ENCODE results near the gene PNPLA6.
"Not testable (repeated sequence)": the region's sequence is repeated elsewhere in the genome, so short reads cannot be mapped to it uniquely, and the experiment has no call there.

PNPLA6 gene

DNA sequence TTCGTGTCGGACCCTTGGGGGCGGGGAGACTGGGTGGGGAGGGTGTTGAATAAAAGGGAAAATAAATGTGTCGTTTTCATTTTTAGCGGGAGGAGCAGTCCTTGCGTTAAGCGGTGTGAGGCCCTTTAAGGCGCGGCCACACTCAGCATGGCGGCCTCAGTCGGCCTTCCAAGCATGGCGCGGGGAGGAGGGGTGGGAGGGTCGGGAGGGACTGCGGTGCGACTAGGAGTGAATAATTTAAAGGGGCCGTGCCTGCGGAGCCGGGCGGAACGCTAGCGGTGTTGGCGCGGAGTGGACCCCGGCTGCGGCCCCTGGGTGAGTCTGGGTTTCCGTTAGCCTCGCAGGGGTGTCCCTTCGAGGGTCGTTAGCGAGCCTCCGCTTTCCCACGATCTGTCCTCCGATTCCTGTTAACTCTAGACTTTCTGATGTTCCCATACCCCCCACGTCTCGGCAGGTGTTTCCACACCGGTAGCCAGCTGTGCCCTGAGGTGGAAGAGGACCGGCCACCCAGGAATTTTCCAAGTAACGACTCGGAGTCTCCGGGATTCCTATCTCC lies 1.5 kb upstream of the PNPLA6 start:
- peak; percentile 73 for DNase-seq (ENCODE audit: low read depth)

DNA sequence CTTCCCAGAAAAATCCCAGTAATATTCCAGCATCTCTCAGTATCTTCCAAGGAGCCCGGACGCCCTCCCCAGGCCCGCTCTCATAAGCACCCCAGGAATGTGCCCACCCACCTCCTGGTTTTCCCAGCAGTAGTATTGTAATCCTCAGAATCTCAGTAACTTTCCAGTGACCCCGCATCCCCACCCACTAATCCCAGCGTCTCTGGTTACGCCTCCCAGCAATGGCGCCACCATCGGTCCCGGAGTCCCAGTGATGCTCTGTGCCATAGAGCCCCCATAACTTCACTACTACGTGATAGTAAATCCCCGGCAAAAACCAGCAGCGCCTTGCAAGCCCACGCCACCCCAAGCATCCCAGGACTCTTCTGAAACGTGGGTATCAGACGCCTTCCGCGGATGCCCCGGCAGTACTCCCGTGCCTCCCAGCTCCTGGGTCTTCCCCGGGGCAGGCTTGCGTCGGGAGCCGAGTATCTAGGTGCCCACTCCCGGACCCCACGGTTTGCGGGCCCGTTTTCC lies 928 bp upstream of the PNPLA6 start:
- no peak for DNase-seq (ENCODE audit: low read depth)

GRCh38 chr19:7535998-7536695 lies 630 bp downstream of the PNPLA6 start:
- DNase-seq (ENCODE audit: low read depth): no peak

GRCh38 chr19:7538990-7539389 lies 3.5 kb downstream of the PNPLA6 start:
- not testable (repeated sequence) for DNase-seq (ENCODE audit: low read depth)

DNA sequence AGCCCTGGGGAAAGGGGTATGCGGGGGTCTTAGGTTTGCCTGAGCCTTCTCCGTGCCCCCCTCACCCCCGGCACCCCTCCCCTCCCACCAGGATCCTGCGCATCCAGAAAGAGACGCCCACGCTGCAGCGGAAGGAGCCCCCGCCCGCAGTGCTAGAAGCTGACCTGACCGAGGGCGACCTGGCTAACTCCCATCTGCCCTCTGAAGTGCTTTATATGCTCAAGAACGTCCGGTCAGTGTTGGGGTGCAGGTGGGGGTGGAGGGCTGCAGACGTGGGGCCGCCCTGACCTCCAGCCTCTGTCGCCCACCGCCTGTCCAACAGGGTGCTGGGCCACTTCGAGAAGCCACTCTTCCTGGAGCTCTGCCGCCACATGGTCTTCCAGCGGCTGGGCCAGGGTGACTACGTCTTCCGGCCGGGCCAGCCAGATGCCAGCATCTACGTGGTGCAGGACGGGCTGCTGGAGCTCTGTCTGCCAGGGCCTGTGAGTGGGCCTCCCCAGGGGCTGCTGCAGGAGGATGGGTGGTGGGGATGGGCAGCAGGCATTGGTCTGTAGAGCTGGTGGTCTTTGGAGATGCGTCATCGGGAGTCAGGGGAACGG lies 4.4 kb downstream of the PNPLA6 start:
- no peak for DNase-seq (ENCODE audit: low read depth)

DNA sequence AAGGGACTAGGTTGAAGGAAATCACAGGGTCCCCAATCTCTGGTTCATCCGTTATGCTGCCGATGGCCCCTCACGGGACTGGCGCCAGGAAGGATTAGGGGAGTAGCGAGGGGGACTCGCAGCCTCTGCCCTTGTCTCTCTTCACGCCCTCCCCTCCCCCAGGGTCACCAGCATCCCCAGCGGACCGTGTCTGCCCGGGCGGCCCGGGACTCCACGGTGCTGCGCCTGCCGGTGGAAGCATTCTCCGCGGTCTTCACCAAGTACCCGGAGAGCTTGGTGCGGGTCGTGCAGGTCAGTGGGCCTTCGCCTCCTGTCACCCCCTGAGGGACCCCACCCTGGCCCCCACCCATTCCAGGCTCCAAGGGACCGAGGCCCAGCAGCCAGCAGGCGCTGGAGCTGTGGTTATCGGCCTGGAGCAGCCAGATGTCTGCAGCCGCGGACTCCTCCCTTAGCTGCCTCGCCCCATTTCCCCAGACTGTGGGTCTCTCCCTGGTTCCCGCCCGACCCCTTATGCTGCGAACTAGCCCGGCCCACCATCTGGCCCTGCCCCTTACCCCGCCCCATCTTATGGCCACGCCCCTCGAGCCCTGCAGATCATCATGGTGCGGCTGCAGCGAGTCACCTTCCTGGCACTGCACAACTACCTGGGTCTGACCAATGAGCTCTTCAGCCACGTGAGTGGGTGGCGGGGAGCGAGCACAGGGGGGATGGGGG lies 5.4 kb downstream of the PNPLA6 start:
- DNase-seq (ENCODE audit: low read depth): no peak

DNA sequence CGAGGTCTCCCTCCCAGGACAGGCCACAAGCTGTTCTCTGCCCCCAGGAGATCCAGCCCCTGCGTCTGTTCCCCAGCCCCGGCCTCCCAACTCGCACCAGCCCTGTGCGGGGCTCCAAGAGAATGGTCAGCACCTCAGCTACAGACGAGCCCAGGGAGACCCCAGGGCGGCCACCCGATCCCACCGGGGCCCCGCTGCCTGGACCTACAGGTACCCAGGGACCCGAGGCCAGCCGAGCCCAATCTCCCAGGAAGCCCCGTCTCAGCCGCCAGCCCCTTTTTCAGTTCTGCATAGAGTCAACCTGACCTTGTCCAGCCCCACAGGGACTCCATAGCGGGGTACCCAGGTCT lies 5.9 kb downstream of the PNPLA6 start:
- no peak for DNase-seq (ENCODE audit: low read depth)

DNA sequence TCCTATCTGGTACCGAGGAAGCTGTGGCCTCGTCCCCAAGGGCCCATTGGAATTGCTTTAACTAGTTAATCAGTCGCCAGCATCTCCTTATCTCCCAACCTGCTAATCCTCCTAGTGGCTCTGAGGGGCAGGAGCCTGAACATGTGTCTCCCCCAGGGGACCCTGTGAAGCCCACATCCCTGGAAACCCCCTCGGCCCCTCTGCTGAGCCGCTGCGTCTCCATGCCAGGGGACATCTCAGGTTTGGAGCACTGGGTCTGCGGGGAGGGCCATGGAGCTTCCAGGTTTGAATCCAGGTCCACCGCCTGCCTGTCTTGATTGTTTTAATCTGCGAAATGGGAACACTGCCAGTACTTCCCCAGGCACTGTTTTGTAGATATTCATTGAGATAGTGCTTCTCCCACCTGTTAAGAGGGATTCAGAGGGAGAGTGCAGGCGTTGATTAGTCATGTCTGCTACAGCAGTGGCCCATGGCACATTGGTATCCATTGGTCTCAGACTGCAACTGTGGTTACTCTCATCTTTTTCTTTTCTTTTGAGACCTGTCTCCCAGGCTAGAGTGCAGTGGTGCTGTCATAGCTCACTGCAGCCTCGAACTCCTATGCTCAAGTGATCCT lies 6.4 kb downstream of the PNPLA6 start:
- no peak for DNase-seq (ENCODE audit: low read depth)

- DNase-seq (ENCODE audit: low read depth): no peak
Measured at GRCh38 chr19:7542556-7543348, 7.2 kb downstream of the PNPLA6 start.

GRCh38 chr19:7544626-7545025 lies 9.1 kb downstream of the PNPLA6 start:
- no peak for DNase-seq (ENCODE audit: low read depth)

DNA sequence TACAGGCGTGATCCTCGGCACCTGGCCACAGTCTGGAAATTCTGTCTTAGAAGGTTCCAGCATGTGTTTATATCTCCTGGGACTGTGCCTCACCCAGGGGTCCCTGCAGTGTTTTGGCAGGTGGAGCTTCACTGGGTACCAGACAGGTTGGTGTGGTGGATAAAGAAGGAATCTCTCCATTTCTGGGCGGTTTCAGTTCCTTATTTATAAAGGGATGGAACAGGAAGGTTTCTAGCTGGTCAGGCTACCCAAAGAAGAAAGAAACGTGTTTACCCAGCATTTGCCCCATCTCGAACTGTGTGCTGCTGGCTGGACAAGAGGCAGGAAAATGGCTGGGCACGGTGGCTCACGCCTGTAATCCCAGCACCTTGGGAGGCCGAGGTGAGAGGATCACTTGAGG lies 9.8 kb downstream of the PNPLA6 start:
- no peak for DNase-seq (ENCODE audit: low read depth)

- DNase-seq (ENCODE audit: low read depth): no peak
Measured at GRCh38 chr19:7545904-7546303, 10.4 kb downstream of the PNPLA6 start.

DNA sequence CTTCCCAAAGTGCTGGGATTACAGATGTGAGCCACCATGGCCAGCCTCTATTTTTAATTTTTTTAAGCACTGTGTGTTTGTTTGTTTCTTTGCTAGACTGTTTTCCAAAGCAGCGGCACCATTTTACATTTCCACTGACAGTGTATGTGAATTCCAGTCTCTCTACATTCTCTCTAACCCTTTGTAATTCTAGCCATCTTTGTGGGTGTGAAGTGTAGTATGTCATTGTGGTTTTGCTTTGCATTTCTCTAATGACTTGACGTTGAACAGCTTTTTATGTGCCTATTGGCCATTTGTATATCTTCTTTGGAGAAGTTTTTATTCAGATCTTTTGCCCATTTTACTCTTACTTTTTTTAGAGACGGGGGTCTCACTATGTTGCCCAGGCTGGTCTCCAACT lies 11.6 kb downstream of the PNPLA6 start:
- DNase-seq (ENCODE audit: low read depth): no peak

- DNase-seq (ENCODE audit: low read depth): no peak
Measured at GRCh38 chr19:7549429-7550148, 14.1 kb downstream of the PNPLA6 start.

DNA sequence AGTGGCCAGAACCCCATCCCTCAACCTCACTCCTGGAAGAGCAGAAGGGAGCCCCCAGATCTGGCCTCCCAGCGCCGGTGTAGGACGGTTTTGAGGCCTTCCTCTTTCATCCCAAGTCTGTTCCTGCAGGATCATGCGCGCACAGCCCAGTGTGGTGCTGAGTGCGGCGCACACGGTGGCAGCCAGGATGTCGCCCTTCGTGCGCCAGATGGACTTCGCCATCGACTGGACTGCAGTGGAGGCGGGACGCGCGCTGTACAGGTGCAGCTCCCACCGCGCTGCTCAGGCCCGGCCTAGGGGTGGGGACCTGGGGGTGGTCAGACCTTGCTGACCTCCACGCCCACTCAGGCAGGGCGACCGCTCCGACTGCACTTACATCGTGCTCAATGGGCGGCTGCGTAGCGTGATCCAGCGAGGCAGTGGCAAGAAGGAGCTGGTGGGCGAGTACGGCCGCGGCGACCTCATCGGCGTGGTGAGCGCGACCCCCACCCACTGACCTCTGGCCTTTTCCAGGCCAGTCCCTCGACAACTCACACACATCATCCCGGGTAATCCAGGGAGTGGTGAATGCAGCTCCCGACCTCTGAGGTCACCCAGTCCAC lies 14.8 kb downstream of the PNPLA6 start:
- no peak for DNase-seq (ENCODE audit: low read depth)

- DNase-seq (ENCODE audit: low read depth): no peak
Measured at GRCh38 chr19:7550987-7551761, 15.7 kb downstream of the PNPLA6 start.

GRCh38 chr19:7552781-7553180 lies 17.3 kb downstream of the PNPLA6 start:
- DNase-seq (ENCODE audit: low read depth): no peak

DNA sequence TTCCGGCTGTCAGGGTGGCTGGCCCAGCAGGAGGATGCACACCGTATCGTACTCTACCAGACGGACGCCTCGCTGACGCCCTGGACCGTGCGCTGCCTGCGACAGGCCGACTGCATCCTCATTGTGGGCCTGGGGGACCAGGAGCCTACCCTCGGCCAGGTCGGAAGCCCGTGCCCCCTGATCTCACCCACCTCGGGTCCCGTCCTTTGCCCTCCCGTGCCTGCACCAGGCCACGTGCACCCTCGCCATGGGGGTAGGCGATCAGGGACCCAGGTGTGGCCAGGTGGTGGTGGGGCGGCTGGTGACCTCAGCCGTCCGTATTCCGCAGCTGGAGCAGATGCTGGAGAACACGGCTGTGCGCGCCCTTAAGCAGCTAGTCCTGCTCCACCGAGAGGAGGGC lies 19.0 kb downstream of the PNPLA6 start:
- DNase-seq (ENCODE audit: low read depth): no peak

DNA sequence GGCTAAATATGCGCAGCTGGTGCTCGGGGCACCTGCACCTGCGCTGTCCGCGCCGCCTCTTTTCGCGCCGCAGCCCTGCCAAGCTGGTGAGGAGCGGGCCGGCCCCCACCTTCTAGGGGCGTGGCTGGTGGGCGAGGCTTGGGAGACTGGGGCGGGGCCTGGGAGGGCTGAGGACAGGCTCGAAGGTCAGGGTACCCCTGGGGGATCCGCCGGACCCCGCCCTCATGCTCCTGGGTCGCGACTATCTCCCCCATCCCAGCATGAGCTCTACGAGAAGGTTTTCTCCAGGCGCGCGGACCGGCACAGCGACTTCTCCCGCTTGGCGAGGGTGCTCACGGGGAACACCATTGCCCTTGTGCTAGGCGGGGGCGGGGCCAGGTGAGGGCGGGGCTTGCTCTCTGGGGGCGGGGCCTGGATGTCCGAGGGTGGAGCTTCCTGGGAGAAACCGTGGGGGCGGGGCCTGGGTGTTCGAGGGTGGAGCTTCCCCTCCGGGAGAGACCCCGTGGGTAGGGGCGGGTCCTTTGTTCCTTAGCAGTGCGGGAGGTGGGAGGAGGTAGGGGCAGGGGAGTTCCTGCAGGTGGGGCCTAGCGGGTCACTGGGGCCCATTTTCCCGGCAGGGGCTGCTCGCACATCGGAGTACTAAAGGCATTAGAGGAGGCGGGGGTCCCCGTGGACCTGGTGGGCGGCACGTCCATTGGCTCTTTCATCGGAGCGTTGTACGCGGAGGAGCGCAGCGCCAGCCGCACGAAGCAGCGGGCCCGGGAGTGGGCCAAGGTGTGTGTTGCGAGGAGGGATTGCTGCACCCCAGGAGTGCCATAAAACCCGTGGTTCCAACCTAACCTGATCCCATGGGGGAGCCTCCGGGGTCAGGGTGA lies 19.7 kb downstream of the PNPLA6 start:
- no peak for DNase-seq (ENCODE audit: low read depth)
